Nephron (organoid): Measurements from ENCODE around the gene MAP4K4.

Experiments used
- H3K27ac Mint-ChIP-seq, 3 experiments: 2 replicates each; pipeline ENCODE4 v1.8.0; 2020; ENCODE audit warnings: mixed read lengths in 3 of 3, mild to moderate bottlenecking in 2 of 3, moderate library complexity in 1 of 3
- H3K27me3 Mint-ChIP-seq: 2 replicates; pipeline ENCODE4 v1.8.0; 2021; ENCODE audit warnings: low read depth, mild to moderate bottlenecking, moderate library complexity, mixed read lengths
- H3K36me3 Mint-ChIP-seq: 2 replicates; pipeline ENCODE4 v1.8.0; 2020; ENCODE audit warnings: low read depth, mixed read lengths
- H3K4me1 Mint-ChIP-seq: 2 replicates; pipeline ENCODE4 v1.8.0; 2020; ENCODE audit warnings: mixed read lengths
- H3K4me3 Mint-ChIP-seq, 3 experiments: 2 replicates each; pipeline ENCODE4 v1.8.0; 2020; ENCODE audit warnings: mild to moderate bottlenecking in 3 of 3, mixed read lengths in 3 of 3, moderate library complexity in 2 of 3
- H3K9me3 Mint-ChIP-seq: 2 replicates; pipeline ENCODE4 v1.8.0; 2020; ENCODE audit warnings: mixed read lengths
- TF ChIP-seq, protein P1 (sequence below), 3 experiments: fragments of 200-600 bp; sonication (generic); IDR thresholded peaks; one replicate each; pipeline ENCODE4 v1.5.0; 2021; ENCODE audit warnings: antibody characterized with exemption in 3 of 3; ENCODE audit not compliant: unreplicated experiment in 3 of 3

Gene MAP4K4

DNA sequence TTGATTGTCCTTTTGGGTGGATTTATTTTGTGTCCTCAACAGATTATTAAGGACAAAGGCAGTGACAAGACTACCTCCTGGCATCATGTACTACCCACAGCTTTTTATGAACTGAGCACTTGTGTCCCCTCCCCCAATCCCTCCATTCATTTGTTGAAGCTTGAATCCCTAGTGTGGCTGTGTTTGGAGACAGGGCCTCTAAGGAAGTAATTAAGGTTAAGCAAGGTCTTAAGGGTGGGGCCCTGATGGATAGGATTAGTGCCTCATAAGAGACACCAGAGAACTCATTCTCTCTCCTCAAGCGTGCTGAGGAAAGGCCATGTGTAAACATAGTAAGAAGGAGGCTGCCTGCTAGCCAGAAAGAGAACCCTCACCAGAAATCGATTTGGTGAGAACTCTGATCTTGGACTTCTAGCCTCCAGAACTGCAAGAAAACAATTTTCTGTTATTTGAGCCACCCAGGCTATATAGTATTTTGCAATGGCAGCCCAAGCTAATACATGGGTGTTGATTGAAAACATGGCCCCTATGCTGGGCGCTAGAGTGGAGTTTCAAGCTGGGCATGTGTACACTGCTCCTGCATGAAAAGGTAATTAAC is 3.4 kb upstream of the MAP4K4 start:
- Mint-ChIP-seq H3K36me3 (no peaks in the 10 kb centered on the region), H3K27ac (no peak overlapping the region), H3K9me3 (peaks cover 4% of the 10 kb centered on the region), H3K27me3 (peaks cover 3% of the 10 kb centered on the region), H3K4me3 (no peak overlapping the region), H3K4me1 (no peaks in the 10 kb centered on the region)
- TF ChIP-seq, protein P1, sequence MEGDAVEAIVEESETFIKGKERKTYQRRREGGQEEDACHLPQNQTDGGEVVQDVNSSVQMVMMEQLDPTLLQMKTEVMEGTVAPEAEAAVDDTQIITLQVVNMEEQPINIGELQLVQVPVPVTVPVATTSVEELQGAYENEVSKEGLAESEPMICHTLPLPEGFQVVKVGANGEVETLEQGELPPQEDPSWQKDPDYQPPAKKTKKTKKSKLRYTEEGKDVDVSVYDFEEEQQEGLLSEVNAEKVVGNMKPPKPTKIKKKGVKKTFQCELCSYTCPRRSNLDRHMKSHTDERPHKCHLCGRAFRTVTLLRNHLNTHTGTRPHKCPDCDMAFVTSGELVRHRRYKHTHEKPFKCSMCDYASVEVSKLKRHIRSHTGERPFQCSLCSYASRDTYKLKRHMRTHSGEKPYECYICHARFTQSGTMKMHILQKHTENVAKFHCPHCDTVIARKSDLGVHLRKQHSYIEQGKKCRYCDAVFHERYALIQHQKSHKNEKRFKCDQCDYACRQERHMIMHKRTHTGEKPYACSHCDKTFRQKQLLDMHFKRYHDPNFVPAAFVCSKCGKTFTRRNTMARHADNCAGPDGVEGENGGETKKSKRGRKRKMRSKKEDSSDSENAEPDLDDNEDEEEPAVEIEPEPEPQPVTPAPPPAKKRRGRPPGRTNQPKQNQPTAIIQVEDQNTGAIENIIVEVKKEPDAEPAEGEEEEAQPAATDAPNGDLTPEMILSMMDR (IDR thresholded peaks at IDR 0.05; ENCODE audit: unreplicated experiment in 3 of 3), result no peak

DNA sequence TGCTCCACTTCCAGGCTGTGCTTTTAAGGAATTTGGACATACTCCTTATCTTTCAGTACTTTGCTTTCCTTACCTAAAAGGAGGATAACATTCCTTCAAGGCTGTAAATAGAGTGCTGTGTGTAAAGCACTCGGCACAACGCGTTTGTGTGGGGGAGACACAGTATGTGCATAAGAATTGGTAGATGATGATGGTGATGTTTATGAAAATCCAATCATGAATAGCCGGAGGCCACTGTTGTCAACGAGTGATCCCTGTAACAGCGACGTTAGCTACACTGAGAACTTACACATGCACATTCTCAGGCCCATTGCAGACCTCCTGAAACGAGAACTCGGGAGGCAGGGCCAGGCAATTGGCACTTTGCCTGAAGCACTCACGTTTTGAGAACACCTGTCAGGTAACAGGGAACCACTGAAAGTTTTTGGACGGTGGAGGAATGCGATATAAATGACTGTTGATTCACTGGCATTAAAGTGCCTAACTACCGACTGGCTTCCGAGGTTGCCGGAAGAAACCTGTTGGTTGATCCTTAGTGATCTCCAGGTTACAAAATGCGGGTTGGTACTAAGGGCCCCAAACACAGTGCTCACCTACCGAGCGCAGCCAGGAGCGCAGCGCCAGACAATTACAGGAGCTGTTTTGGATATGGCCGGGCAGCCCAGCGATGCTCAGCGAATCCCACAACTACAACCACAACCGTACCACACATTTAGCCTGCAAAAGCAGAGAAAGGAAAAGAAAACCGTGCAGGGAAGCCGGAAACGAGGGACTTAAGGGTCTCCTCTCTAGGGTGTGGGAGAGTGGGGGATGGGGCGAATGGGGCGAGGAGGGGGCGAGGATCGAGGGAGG is 1.0 kb upstream of the MAP4K4 start:
- peaks cover 3% of the 10 kb centered on the region for H3K27me3 Mint-ChIP-seq
- TF ChIP-seq, protein P1 (IDR thresholded peaks at IDR 0.05; ENCODE audit: unreplicated experiment in 3 of 3), result no peak
- peaks cover 4% of the 10 kb centered on the region for H3K9me3 Mint-ChIP-seq
- no peaks in the 10 kb centered on the region for H3K4me1 Mint-ChIP-seq
- H3K27ac Mint-ChIP-seq, result peak overlapping the region; percentile 91 to 97 (median 95)
- peak overlapping the region; percentile 89 to 95 (median 92) for H3K4me3 Mint-ChIP-seq
- peaks cover 10% of the 10 kb centered on the region for H3K36me3 Mint-ChIP-seq

DNA sequence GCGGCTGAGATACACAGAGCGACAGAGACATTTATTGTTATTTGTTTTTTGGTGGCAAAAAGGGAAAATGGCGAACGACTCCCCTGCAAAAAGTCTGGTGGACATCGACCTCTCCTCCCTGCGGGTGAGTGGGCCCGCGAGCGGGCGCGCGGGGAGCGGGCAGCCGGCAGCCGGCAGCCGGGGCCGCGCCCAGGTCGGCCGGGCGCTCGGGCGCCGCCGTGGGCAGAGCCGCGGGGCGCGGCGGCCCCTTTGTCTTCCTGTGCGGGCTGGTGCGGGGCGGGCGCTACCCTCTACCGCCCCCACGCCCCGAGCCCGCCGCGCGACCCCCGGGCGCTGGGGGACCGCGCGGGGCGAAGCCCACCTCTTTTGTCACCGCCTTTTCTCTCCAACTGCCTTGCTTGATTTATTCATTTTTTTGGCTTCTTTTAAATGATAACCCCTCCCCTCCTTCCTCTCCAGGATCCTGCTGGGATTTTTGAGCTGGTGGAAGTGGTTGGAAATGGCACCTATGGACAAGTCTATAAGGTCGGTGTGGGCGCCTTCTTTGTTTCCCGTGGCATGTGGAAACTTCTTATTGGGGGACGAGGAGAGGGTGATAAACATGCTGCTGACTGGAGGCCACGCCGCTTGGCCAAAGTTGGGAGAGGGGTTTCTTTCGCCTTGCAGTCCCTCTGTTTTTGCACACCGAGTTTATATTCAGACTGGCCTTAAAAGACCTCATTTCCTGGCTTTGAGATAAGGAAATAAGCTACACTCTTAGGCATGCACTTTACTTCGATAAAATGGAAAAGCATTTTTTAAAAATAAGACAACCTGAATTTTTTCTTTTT is 722 bp downstream of the MAP4K4 start:
- TF ChIP-seq, protein P1 (IDR thresholded peaks at IDR 0.05; ENCODE audit: unreplicated experiment in 3 of 3), result no peak
- Mint-ChIP-seq H3K27me3 (peaks cover 3% of the 10 kb centered on the region), H3K27ac (no peak overlapping the region), H3K4me1 (peaks cover 9% of the 10 kb centered on the region), H3K9me3 (peaks cover 4% of the 10 kb centered on the region), H3K36me3 (peaks cover 26% of the 10 kb centered on the region), H3K4me3 (peak overlapping the region; percentile 75 to 81 (median 76))

DNA sequence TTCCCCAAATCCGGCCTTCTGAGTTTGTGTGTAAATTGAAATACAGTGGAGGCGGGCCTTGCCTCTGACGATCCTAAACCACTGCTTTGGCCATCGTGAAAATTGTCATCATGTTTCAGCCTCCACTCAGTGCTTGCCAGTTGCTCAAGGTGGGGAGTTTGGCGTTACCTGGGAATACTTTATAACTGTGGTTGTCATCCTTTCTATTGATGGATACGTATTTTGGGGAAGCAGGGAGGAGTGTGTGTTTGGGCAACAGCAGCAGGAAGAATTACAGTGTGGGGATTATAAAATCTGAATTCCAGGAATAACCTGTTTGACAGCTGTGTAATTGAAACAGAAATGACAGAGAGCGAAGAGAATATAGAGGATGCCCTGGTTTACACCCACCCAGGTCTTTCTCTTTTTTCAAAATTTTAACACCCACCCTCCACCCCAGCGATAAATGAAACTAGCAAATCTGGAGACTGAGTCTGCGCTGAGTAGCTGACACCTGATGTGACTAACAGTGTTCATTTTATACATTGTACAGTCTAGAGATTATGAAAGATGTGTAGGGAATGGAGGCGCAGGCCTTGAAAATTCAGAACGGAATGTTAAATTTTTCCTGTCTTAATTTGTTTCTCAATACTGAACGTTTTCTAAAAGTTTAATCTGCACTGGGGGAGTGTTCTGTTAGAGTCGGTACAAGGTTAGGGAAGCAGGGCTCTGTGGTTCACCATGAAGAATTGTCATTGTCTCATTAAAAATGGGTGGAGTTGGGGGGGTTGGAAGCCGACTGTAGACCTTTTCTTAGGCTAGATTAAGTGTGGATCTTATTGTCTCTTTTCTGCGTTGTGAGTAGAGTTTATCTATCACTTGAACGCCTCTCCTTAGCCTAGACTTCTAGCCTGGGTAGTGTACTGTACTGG is 1.6 kb downstream of the MAP4K4 start:
- no peaks in the 10 kb centered on the region for H3K27me3 Mint-ChIP-seq
- TF ChIP-seq, protein P1 (IDR thresholded peaks at IDR 0.05; ENCODE audit: unreplicated experiment in 3 of 3), result no peak
- H3K4me3 Mint-ChIP-seq, result no peak overlapping the region
- peaks cover 29% of the 10 kb centered on the region for H3K36me3 Mint-ChIP-seq
- peaks cover 11% of the 10 kb centered on the region for H3K4me1 Mint-ChIP-seq
- peaks cover 4% of the 10 kb centered on the region for H3K9me3 Mint-ChIP-seq
- no peak overlapping the region for H3K27ac Mint-ChIP-seq

DNA sequence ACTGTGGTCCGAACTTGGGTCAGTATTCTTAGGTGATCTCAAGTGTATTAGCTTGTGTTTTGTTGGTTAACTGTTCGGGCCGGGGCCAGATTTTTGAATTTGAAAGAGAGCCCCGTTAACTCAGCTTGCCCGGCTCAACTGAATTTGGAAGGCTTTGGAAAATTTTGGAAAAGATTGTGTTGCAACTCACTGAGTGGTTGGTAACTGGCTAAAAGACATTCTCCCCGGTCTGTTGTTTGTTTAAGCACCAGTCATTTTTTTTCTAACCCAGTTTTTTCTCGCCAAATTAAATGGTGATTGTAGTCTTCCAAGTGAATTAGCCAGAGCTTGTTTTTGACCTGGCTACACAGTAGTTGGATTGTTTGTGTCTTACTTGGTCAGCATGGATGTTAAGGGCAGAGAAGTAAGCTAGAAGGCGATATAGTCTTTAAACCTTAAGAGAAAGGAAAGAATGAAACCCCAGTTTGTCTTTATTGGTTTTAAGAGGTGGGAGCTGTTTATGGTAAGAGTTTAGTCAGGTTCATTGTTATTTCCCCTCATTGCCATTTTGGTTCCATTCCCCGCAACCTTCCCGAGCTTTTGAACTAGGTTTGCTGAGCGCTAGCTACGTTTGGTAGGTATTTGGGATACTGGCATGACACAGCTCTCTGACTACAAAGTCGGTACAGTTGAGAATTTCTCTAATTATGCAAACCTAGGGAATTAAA is 2.4 kb downstream of the MAP4K4 start:
- Mint-ChIP-seq H3K9me3 (no peaks in the 10 kb centered on the region), H3K4me1 (peaks cover 20% of the 10 kb centered on the region), H3K36me3 (peaks cover 37% of the 10 kb centered on the region), H3K4me3 (no peak overlapping the region), H3K27ac (no peak overlapping the region), H3K27me3 (no peaks in the 10 kb centered on the region)
- TF ChIP-seq, protein P1 (IDR thresholded peaks at IDR 0.05; ENCODE audit: unreplicated experiment in 3 of 3), result no peak
